ENCODE results near the gene ZDHHC21.

ZDHHC21 gene

DNA sequence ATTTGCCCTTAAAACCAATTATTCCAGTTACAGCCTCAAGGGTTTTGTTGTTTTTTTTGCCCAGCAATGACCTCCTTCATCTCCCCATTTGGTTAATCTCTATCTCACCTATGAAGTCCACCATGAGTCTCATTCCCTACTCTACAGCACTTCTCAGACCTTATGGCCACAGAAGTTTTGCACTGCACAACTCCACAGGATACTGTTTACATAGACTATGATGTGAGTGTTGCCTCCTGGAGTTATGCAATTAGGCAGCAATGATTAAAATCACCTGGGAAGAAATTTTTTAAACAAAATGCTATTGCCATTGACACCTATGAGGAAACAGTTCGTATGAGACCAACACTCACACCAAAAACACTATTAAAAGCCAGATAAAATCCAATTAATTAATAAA is 39.7 kb downstream of the ZDHHC21 start:
- TF ChIP-seq TCF12 (IDR thresholded peaks at IDR 0.05; ENCODE audit: low read depth) = no peak
- TF ChIP-seq NFIC (IDR thresholded peaks at IDR 0.05) = no peak
- TF ChIP-seq, protein P1, sequence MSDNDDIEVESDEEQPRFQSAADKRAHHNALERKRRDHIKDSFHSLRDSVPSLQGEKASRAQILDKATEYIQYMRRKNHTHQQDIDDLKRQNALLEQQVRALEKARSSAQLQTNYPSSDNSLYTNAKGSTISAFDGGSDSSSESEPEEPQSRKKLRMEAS (IDR thresholded peaks at IDR 0.05) = no peak
- TF ChIP-seq RAD21 (IDR thresholded peaks at IDR 0.05; ENCODE audit: low read depth) = no peak
- no peak for TF ChIP-seq TEAD4 (IDR thresholded peaks at IDR 0.05)
- TF ChIP-seq CEBPB (IDR thresholded peaks at IDR 0.05) = no peak
- TF ChIP-seq EGR1 (IDR thresholded peaks at IDR 0.05) = no peak
- no peak for TF ChIP-seq YY1 (IDR thresholded peaks at IDR 0.05; ENCODE audit: low read depth)
- TF ChIP-seq EP300 (IDR thresholded peaks at IDR 0.05; ENCODE audit: borderline replicate concordance) = no peak
- no peak for TF ChIP-seq FOXM1 (IDR thresholded peaks at IDR 0.05; ENCODE audit: borderline replicate concordance, low read depth)
- TF ChIP-seq, protein P2, sequence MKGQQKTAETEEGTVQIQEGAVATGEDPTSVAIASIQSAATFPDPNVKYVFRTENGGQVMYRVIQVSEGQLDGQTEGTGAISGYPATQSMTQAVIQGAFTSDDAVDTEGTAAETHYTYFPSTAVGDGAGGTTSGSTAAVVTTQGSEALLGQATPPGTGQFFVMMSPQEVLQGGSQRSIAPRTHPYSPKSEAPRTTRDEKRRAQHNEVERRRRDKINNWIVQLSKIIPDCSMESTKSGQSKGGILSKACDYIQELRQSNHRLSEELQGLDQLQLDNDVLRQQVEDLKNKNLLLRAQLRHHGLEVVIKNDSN (IDR thresholded peaks at IDR 0.05) = no peak
- TF ChIP-seq CREB1 (IDR thresholded peaks at IDR 0.05; ENCODE audit: low read depth) = no peak
- no peak for TF ChIP-seq ZBTB7A (IDR thresholded peaks at IDR 0.05; ENCODE audit: low read depth)
- TF ChIP-seq, protein P3, sequence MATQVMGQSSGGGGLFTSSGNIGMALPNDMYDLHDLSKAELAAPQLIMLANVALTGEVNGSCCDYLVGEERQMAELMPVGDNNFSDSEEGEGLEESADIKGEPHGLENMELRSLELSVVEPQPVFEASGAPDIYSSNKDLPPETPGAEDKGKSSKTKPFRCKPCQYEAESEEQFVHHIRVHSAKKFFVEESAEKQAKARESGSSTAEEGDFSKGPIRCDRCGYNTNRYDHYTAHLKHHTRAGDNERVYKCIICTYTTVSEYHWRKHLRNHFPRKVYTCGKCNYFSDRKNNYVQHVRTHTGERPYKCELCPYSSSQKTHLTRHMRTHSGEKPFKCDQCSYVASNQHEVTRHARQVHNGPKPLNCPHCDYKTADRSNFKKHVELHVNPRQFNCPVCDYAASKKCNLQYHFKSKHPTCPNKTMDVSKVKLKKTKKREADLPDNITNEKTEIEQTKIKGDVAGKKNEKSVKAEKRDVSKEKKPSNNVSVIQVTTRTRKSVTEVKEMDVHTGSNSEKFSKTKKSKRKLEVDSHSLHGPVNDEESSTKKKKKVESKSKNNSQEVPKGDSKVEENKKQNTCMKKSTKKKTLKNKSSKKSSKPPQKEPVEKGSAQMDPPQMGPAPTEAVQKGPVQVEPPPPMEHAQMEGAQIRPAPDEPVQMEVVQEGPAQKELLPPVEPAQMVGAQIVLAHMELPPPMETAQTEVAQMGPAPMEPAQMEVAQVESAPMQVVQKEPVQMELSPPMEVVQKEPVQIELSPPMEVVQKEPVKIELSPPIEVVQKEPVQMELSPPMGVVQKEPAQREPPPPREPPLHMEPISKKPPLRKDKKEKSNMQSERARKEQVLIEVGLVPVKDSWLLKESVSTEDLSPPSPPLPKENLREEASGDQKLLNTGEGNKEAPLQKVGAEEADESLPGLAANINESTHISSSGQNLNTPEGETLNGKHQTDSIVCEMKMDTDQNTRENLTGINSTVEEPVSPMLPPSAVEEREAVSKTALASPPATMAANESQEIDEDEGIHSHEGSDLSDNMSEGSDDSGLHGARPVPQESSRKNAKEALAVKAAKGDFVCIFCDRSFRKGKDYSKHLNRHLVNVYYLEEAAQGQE (IDR thresholded peaks at IDR 0.05; ENCODE audit: low read depth) = no peak

DNA sequence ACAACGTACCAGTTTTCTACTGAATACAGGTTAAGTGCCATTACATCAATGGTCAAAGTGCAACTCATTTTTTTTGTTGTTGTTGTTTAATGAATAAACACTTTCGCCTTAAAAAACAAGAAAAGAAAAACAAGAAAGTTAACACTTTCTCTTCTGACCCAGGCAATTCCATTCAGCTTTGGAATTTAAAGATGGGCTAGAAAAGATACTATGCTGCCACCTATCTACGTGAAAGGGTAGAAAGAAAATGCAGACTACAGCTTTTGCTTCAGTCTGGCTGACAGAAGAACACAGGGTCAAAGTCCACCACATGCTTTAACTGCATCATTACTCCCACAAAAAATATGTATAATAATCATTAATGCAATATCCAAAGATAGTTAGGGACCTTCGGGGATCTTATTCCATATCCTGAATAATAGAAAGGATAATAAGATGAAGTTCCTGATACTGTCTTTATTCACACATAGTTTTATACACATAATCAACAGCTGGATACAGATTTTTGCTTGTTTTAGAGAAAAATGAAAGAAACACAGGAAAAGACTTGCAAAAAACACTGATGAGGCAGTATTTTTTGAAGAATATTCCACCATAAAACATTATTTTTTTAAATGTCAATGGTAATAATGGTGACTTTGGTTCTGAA is 40.4 kb downstream of the ZDHHC21 start:
- TF ChIP-seq ZBTB7A (IDR thresholded peaks at IDR 0.05; ENCODE audit: low read depth) (no peak), EGR1 (IDR thresholded peaks at IDR 0.05) (no peak), RAD21 (IDR thresholded peaks at IDR 0.05; ENCODE audit: low read depth) (peak; percentile 30; the same call in 1 of the 2 replicates), CREB1 (IDR thresholded peaks at IDR 0.05; ENCODE audit: low read depth) (no peak)

DNA sequence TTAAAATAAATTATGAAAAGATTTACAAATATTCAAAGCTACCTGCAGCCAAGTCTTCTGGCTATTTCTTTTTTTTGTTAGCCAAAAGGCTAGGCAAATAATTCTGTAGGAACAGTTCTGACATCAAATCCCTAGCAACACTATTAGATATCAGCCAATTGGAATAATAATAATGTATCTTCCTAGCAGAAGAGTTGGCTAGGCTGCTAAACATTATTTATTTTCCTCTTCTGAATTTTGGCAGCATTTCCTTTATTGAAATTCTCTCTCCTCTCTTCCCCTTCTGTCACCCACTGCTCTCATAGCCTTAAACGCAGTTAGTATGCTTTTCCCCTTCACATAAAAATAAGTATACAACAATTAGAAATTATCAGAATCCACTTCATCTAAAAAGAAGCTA is 42.6 kb downstream of the ZDHHC21 start:
- no peak for TF ChIP-seq EGR1 (IDR thresholded peaks at IDR 0.05)
- TF ChIP-seq CREB1 (IDR thresholded peaks at IDR 0.05; ENCODE audit: low read depth) = no peak
- no peak for TF ChIP-seq TEAD4 (IDR thresholded peaks at IDR 0.05)
- TF ChIP-seq EP300 (IDR thresholded peaks at IDR 0.05; ENCODE audit: borderline replicate concordance) = no peak
- TF ChIP-seq TAF1 (IDR thresholded peaks at IDR 0.05; ENCODE audit: low read depth) = no peak

DNA sequence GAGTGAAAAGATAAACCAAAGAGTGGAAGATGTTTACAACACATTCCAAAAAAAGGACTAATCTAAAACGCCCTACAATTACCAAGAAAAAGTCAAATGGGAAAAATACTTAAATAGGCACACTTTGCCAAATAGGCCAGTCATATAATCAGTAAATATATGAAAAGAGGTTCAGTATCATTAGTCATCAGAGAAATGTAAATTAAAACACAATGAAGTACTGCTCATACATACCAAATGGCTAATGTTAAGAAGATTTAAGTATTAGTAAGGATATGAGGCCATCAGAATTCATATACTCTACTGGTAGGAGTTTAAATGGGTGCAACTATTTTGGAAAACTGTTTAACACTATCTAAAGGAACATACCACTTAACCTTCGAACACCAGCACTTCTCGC is 47.6 kb downstream of the ZDHHC21 start:
- TF ChIP-seq FOXM1 (IDR thresholded peaks at IDR 0.05; ENCODE audit: borderline replicate concordance, low read depth) = no peak
- TF ChIP-seq, protein P2 (IDR thresholded peaks at IDR 0.05) = no peak
- no peak for TF ChIP-seq TCF12 (IDR thresholded peaks at IDR 0.05; ENCODE audit: low read depth)
- TF ChIP-seq, protein P3 (IDR thresholded peaks at IDR 0.05; ENCODE audit: low read depth) = no peak
- TF ChIP-seq, protein P1 (IDR thresholded peaks at IDR 0.05) = no peak
- TF ChIP-seq RAD21 (IDR thresholded peaks at IDR 0.05; ENCODE audit: low read depth) = no peak
- no peak for TF ChIP-seq EGR1 (IDR thresholded peaks at IDR 0.05)
- TF ChIP-seq TAF1 (IDR thresholded peaks at IDR 0.05; ENCODE audit: low read depth) = no peak
- TF ChIP-seq EP300 (IDR thresholded peaks at IDR 0.05; ENCODE audit: borderline replicate concordance) = no peak
- no peak for TF ChIP-seq NFIC (IDR thresholded peaks at IDR 0.05)

DNA sequence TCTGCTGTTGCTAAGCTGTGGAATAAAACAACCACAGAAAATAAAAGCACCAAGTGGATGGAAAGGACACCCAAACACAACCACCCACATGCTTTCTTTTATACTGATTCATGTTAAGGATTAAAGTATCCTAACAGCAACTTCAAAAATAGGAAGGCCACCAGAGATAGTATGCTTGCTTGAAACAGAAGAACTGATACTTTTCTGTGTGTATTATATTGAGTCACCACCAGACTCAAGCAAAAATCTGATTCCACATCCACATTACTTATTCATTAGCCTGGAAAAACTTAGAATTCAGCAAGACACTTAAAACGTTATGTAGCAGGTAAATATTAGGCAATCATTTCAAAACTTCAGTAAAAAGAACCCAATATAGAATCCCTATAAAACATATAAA is 52.3 kb downstream of the ZDHHC21 start:
- TF ChIP-seq EGR1 (IDR thresholded peaks at IDR 0.05) (no peak), NFIC (IDR thresholded peaks at IDR 0.05) (no peak)
- TF ChIP-seq, protein P1 (IDR thresholded peaks at IDR 0.05) = no peak

DNA sequence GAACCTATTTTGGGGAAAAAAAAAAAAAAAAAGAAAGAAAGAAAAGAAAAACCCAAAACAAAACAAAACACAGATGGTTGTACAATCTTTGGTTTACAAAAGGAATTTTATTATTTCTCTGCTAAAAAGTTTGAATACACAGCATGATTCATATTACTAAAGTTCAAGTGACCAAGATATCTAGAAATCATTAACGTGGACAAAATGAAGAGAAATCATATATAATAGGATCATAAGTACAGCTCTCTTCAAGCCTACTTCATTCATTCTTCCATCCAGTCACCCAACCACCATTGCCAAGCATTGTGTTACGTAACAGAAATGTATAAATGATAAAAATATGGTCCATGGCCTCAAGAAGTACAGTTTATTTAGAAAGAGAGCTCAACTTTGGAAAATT is 52.9 kb downstream of the ZDHHC21 start:
- no peak for TF ChIP-seq YY1 (IDR thresholded peaks at IDR 0.05; ENCODE audit: low read depth)
- no peak for TF ChIP-seq TCF12 (IDR thresholded peaks at IDR 0.05; ENCODE audit: low read depth)
- TF ChIP-seq CEBPB (IDR thresholded peaks at IDR 0.05) = no peak
- TF ChIP-seq TEAD4 (IDR thresholded peaks at IDR 0.05) = no peak

Measured in Ishikawa (cell line).